Measurements from ENCODE around the gene KCNG3. TPM values are rescaled to one million over a fixed set of nuclear protein-coding genes. Genes with fewer than 3 reads are reported as not detected.

KCNG3 gene
- total RNA-seq, 2 experiments from 2014 or later, result 1.5 to 2.1 TPM

DNA sequence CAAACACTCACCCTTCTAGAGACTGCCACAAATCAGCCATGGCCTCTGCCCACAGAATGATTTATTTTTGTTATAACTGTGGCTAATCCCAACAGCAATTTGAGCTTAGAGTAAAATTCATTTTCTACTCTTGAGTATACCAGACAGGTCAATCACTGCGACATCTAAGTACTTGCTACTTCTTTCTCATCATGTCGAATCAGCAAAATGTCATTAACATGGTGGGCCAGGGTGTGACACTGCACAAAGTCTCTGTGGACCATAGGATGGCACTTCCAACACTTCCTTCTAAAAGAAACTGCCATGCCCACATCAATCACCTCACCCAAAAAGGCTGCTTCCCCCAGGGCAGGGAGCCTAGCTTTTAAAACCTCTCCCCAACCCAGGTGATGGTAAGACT lies 64.4 kb downstream of the KCNG3 start:
- Mint-ChIP-seq H3K4me1 (ENCODE audit: low read depth) (no peaks in the 10 kb centered on the region), H3K36me3 (ENCODE audit: low read depth) (no peaks in the 10 kb centered on the region), H3K27ac (no peak overlapping the region), H3K4me3 (no peak overlapping the region), H3K9me3 (no peaks in the 10 kb centered on the region), H3K27me3 (peaks cover 1% of the 10 kb centered on the region)
- ChIA-PET POLR2A (no interaction called here), CTCF (interaction anchor here (1.9 kb wide), 1 partner anchor 234 kb away, joined by 6 read pairs; no protein-coding TSS in a partner anchor)
- ATAC-seq (no peak), DNase-seq (no peak)
- TF ChIP-seq, protein P1, sequence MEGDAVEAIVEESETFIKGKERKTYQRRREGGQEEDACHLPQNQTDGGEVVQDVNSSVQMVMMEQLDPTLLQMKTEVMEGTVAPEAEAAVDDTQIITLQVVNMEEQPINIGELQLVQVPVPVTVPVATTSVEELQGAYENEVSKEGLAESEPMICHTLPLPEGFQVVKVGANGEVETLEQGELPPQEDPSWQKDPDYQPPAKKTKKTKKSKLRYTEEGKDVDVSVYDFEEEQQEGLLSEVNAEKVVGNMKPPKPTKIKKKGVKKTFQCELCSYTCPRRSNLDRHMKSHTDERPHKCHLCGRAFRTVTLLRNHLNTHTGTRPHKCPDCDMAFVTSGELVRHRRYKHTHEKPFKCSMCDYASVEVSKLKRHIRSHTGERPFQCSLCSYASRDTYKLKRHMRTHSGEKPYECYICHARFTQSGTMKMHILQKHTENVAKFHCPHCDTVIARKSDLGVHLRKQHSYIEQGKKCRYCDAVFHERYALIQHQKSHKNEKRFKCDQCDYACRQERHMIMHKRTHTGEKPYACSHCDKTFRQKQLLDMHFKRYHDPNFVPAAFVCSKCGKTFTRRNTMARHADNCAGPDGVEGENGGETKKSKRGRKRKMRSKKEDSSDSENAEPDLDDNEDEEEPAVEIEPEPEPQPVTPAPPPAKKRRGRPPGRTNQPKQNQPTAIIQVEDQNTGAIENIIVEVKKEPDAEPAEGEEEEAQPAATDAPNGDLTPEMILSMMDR (IDR thresholded peaks at IDR 0.05), result no peak
- intact Hi-C loops (cut with micrococcal nuclease), result no loop called here

DNA sequence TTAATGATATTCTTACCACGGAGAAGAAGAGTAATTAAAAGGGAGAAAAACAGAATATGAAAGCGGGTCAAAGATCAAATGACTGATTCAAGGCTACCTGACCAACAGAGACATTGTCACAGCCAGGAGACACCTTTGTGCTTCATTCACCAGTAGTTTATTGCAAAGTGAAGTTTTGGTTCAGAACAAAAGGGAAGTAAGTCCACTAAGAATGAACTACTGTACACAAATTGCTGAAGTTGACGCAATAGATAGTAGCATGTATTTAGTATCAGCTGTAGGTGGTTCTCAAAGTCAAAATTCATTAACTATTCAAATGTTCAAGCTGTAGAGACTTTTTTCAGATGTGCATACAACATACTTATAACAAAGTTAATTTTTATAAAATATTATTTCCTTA lies 68.1 kb downstream of the KCNG3 start:
- H3K27ac Mint-ChIP-seq, result no peak overlapping the region
- no peak for ATAC-seq
- TF ChIP-seq, protein P1 (IDR thresholded peaks at IDR 0.05), result no peak
- POLR2A ChIA-PET, result interaction anchor here (0.6 kb wide), 1 partner anchor 50 kb away, joined by 5 read pairs; no protein-coding TSS in a partner anchor
- no peak for DNase-seq
- intact Hi-C loops (cut with micrococcal nuclease), result no loop called here
- H3K4me1 Mint-ChIP-seq (ENCODE audit: low read depth), result peaks cover 15% of the 10 kb centered on the region
- no peaks in the 10 kb centered on the region for H3K36me3 Mint-ChIP-seq (ENCODE audit: low read depth)
- H3K4me3 Mint-ChIP-seq, result no peak overlapping the region
- no peaks in the 10 kb centered on the region for H3K9me3 Mint-ChIP-seq
- CTCF ChIA-PET, result interaction anchor here (0.7 to 1.2 kb wide), 2 partner anchors 18 to 31 kb away, joined by 3 to 4 read pairs; no protein-coding TSS in a partner anchor
- H3K27me3 Mint-ChIP-seq, result no peaks in the 10 kb centered on the region

DNA sequence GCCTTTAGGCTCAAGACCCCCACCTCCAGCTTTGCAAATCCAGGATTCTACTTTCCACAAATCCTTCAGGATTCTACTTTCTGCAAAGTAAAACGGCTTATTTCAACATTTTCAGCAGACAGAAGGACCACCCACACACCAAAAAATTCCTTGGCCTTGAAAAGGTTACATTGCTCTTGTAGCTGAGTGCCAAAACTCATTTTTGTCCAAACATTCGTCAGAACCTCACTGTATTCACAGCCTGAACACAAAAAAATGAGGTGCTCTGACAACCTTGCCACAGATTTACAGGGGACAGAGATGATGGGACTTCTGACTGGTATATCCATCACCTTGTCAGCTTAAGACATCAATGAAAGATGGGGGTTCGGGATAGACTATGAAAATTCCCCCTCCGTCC lies 69.7 kb downstream of the KCNG3 start:
- Mint-ChIP-seq H3K4me3 (no peak overlapping the region), H3K27me3 (no peaks in the 10 kb centered on the region), H3K9me3 (no peaks in the 10 kb centered on the region), H3K4me1 (ENCODE audit: low read depth) (peaks cover 25% of the 10 kb centered on the region), H3K27ac (no peak overlapping the region), H3K36me3 (ENCODE audit: low read depth) (no peaks in the 10 kb centered on the region)
- intact Hi-C loops (cut with micrococcal nuclease), result no loop called here
- TF ChIP-seq, protein P1 (IDR thresholded peaks at IDR 0.05), result no peak
- ATAC-seq (no peak), DNase-seq (no peak)
- ChIA-PET CTCF (interaction anchor here (1.3 to 1.5 kb wide), 2 partner anchors 19 to 41 kb away, joined by 3 read pairs; no protein-coding TSS in a partner anchor), POLR2A (no interaction called here)

DNA sequence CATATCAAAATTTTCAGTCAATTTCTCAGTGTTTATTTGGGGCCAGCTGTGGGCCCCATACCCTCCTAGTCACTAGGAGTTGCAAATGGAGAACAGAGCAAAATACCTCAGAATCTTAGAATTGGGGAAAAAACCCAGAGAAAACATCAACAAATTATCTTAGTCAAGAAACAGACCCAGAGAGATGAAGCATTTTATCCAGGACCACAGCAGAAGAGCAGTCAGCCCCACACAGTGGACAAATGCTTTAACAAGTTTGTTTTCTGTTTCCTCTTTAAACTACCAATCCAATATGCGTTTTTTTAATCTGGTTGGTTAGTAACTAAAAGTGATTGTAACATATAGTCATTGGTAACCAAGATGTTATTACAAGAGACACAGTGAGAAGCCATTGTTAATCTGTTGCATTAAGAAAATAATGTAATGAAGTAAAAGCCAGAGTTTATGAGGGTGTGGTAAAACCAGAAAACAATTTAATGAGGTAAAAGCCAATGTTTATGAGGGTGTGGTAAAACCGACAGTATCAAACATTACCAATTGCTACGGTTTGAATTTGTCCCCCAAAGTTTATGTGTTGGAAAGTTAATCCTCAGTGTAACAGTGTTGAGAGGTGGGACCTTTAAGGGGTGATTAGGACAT lies 72.1 kb downstream of the KCNG3 start:
- Mint-ChIP-seq H3K36me3 (ENCODE audit: low read depth) (no peaks in the 10 kb centered on the region), H3K4me3 (no peak overlapping the region), H3K9me3 (no peaks in the 10 kb centered on the region), H3K27ac (peak overlapping the region; percentile 16), H3K27me3 (no peaks in the 10 kb centered on the region), H3K4me1 (ENCODE audit: low read depth) (peaks cover 35% of the 10 kb centered on the region)
- ATAC-seq (no peak), DNase-seq (no peak)
- TF ChIP-seq, protein P1 (IDR thresholded peaks at IDR 0.05), result no peak
- ChIA-PET CTCF (interaction anchor here (1.6 kb wide), 1 partner anchor 17 kb away, joined by 3 read pairs; no protein-coding TSS in a partner anchor), POLR2A (interaction anchor here (0.7 kb wide), 1 partner anchor 835 kb away, joined by 4 read pairs; no protein-coding TSS in a partner anchor)
- intact Hi-C loops (cut with micrococcal nuclease), result no loop called here

DNA sequence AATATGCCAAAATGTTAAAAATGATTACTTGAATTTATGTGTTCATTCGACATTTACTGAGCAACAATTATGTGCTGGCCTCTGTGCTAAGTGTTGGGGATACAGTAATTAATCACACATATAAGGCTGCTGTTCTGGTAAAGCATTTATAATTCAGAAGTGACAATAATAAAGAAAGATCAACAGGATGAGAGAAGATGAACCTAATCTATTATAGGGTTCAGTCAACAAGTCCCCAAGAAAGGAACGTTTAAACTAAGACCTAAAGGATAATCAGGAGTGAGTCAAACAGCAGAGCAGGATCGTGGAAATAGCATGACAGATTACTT lies 72.7 kb downstream of the KCNG3 start:
- H3K27ac Mint-ChIP-seq, result peak overlapping the region; percentile 25

More for the DNA sequence above, 72.7 kb downstream of the KCNG3 start:
- Mint-ChIP-seq H3K36me3 (ENCODE audit: low read depth) (no peaks in the 10 kb centered on the region), H3K27me3 (no peaks in the 10 kb centered on the region), H3K9me3 (no peaks in the 10 kb centered on the region), H3K4me3 (no peak overlapping the region), H3K4me1 (ENCODE audit: low read depth) (peaks cover 35% of the 10 kb centered on the region)
- peak; percentile 43 for ATAC-seq
- TF ChIP-seq, protein P1 (IDR thresholded peaks at IDR 0.05), result no peak
- intact Hi-C loops (cut with micrococcal nuclease), result no loop called here
- CTCF ChIA-PET, result no interaction called here
- DNase-seq, result no peak
- POLR2A ChIA-PET, result interaction anchor here (0.7 kb wide), 1 partner anchor 836 kb away, joined by 4 read pairs; no protein-coding TSS in a partner anchor
